ENCODE measurements around the gene STMP1.
"Not testable (repeated sequence)": the region's sequence is repeated elsewhere in the genome, so short reads cannot be mapped to it uniquely, and the experiment has no call there.

The STMP1 gene

DNA sequence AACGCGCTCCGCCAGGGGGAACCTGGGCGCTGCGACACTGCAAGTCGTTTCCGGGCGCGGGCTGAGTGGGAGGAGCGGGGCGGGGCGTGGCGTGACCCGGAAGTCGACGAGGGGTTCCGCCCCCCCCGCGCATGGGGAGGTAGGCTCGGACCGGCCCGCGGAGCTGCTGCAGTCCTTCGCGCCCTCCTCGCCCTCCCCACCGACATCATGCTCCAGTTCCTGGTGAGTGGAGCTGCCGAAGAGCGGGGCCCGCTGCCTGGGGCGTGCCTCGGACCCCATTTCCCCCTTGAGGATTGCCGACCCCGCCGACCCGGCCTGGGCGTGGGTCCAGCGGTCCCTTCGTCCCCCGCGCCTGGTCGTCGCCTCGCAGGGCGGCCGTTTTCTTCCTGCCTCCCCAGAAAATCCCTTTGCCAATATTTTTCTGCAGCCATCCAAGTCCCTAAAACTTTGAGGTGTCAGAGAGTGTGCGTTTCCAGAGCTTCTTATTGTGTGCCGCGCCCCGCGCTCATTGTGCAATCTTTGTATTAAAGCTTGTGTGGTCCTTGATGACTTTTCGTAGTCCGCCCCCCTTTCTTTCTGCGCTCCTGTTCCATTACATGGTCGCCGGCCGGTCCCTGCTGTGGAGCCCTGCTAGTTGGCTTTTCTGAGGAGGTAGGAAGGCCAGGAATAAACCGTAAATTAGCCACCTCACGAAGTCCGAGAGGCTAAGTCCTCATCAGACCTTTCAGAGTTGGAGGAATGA is at the start of gene STMP1:
TSS of gene STMP1 (plus strand) at position 142 of the 742 bp plus-strand sequence.
- Mint-ChIP-seq H3K27me3 (no peaks in the 10 kb centered on the region), H3K27ac (peak within 1 kb of the TSS; percentile 99), H3K4me1 (ENCODE audit: low read depth) (peaks cover 45% of the 10 kb centered on the region), H3K9me3 (no peaks in the 10 kb centered on the region), H3K4me3 (peak within 1 kb of the TSS; percentile 98), H3K36me3 (ENCODE audit: low read depth) (peaks cover 24% of the 10 kb centered on the region)
- DNase-seq: peak; percentile 99

DNA sequence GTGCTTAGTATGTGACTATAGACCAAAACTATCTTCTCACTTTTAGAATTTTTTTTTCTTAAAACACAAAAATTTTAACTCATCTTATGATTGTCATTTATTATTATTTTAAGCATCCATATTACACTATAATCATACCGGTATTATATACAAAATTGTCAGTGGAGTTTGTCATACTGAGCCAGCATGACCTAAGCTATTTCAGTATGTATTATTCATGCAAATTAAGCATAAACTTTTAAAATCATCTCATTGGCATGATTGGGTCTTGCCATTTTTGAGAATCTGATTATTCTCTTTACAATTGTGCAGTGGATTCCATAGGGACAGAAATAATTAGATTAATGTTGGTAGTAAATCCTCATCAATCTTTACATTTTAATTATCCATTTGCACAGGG is 46.2 kb upstream of the STMP1 start:
- DNase-seq: no peak
- no peaks in the 10 kb centered on the region for H3K27me3 Mint-ChIP-seq
- no peaks in the 10 kb centered on the region for H3K4me1 Mint-ChIP-seq (ENCODE audit: low read depth)
- H3K36me3 Mint-ChIP-seq (ENCODE audit: low read depth): peaks cover 89% of the 10 kb centered on the region
- no peaks in the 10 kb centered on the region for H3K9me3 Mint-ChIP-seq
- no peak overlapping the region for H3K4me3 Mint-ChIP-seq
- no peak overlapping the region for H3K27ac Mint-ChIP-seq

DNA sequence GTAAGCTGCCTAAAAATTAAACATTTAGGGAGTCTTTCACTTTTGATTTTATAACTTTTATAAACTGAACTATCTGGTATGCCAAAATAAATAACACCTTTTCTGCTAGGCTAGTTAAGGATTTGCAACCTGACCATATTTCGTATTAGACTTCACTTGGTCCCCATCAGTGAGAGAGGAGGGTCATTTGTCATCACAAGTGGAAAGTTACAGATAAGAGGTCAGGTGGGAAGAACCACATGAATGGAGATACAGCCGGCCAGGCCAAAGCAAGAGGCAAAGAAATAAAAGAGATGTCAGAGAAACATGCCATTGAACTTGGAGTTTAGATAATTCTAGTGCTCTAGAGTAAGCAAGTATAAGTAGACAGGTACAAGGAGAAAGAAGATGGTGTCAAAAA is 44.5 kb upstream of the STMP1 start:
- H3K4me1 Mint-ChIP-seq (ENCODE audit: low read depth): no peaks in the 10 kb centered on the region
- H3K4me3 Mint-ChIP-seq: no peak overlapping the region
- no peak for DNase-seq
- H3K27ac Mint-ChIP-seq: peak overlapping the region; percentile 45
- peaks cover 86% of the 10 kb centered on the region for H3K36me3 Mint-ChIP-seq (ENCODE audit: low read depth)
- H3K27me3 Mint-ChIP-seq: no peaks in the 10 kb centered on the region
- no peaks in the 10 kb centered on the region for H3K9me3 Mint-ChIP-seq

DNA sequence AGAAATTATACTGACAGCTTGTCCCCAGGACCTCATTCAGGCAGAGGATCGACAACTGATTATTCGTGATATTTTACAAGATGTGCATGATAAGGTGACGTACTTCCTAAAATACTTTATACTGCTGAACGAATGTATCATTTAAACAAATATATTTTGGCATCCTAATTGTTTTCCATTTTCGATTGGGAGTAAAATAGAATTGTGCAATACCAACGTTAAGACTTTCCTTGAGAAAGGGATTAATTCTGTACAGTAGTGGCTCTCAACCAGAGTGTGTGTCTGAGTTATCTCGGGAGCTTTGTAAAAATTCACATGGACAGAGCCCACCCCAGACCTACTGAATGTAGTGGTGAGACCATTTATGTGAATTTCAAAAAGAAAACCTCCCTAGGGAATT is 43.8 kb upstream of the STMP1 start:
- Mint-ChIP-seq H3K4me1 (ENCODE audit: low read depth) (no peaks in the 10 kb centered on the region), H3K27ac (no peak overlapping the region), H3K36me3 (ENCODE audit: low read depth) (peaks cover 85% of the 10 kb centered on the region), H3K4me3 (no peak overlapping the region), H3K9me3 (no peaks in the 10 kb centered on the region), H3K27me3 (no peaks in the 10 kb centered on the region)
- DNase-seq: no peak

DNA sequence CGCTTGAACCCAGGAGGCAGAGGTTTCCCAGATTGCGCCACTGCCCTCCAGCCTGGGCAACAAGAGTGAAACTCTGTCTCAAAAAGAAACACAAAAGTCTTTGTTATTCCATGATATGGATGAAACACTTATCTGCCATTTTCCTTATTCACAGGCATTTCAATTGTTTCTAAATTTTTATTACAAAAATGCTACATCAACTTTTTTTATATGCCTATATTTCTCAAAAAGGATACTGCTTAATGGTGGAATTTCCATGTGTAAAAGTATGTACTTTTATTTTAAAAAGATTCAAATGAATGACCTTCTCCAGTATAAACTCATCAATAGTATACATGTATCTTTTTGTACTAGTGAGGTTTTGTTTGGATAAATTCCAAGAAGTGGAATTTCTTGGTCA is 41.9 kb upstream of the STMP1 start:
- no peak overlapping the region for H3K27ac Mint-ChIP-seq
- no peak overlapping the region for H3K4me3 Mint-ChIP-seq
- H3K9me3 Mint-ChIP-seq: no peaks in the 10 kb centered on the region
- H3K27me3 Mint-ChIP-seq: no peaks in the 10 kb centered on the region
- no peak for DNase-seq
- peaks cover 90% of the 10 kb centered on the region for H3K36me3 Mint-ChIP-seq (ENCODE audit: low read depth)
- no peaks in the 10 kb centered on the region for H3K4me1 Mint-ChIP-seq (ENCODE audit: low read depth)

DNA sequence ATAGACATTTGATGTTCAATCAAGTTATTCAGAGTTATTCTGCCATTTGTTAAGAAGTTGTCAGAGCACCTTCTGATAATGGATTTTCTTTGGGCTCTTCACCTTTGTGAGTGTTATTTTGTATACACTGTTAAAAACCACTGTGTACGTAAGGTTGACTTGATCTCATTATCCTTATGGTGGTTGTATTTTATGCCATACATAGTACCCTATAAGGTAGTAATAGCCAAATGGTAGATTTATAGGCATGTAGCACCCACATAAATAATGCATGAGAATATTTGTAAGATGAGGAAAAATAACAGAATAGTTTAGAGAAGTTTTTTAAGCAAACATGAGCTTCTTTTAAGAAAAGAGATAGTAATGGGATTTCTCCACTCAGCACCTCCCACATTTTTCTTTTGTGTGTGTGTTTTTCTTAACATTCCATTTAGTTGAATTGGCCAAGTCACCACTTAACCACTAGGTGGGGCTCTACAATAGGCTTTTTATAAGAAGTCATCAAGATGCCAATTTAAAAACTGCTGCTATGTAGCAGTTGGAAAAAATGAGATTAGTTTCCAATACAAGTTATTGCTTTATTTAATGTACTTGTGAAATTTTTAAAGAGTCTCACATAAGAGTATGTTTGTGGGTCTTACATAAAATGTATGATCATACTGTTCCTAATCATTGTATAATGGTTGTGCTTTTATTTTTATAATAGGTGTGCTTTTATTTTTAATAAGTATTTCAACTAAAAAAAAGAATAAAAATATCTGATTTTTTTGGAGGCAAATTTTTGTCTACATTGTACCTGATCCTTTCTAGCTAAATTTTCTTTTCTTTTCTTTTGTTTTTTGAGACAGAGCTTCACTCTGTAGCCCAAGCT is 41.1 kb upstream of the STMP1 start:
- Mint-ChIP-seq H3K4me1 (ENCODE audit: low read depth) (no peaks in the 10 kb centered on the region), H3K27me3 (no peaks in the 10 kb centered on the region)

DNA sequence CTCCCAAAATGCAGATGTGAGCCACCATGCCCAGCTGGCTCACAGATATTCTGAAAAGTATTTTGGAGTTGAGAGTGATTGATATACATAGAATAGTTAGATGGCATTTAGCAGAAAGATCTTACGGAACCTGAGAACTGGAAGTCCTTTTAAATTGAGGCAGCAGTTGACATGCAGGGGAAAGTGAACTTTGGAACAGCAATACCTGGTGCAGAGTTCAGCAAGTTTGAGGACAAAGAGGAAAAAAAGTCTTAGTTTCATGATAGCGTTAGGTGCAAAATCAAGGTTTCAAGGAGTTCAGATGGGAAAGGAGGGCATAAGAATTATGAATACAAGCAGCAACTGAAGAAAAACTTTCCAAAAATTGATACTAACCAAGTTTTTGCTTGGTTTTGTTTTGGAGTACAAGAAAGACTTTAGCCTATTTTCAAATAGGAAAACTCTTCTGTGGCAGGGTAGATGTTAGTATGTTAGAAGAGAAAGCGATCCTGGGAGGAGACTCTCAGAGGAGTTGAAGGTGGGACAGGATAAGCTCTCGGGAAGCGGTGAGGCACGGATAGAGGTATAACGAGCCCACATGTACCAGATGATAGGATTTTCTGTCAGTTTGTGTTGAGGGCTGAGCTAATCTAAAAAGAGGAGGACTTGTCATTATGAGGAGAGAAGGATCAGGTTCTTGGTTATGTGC is 28.0 kb upstream of the STMP1 start:
- no peak overlapping the region for H3K4me3 Mint-ChIP-seq
- no peaks in the 10 kb centered on the region for H3K4me1 Mint-ChIP-seq (ENCODE audit: low read depth)
- H3K9me3 Mint-ChIP-seq: no peaks in the 10 kb centered on the region
- H3K36me3 Mint-ChIP-seq (ENCODE audit: low read depth): peaks cover 89% of the 10 kb centered on the region
- no peak overlapping the region for H3K27ac Mint-ChIP-seq
- no peak for DNase-seq
- no peaks in the 10 kb centered on the region for H3K27me3 Mint-ChIP-seq

More for the DNA sequence above, 41.1 kb upstream of the STMP1 start:
- DNase-seq: no peak
- Mint-ChIP-seq H3K9me3 (no peaks in the 10 kb centered on the region), H3K36me3 (ENCODE audit: low read depth) (peaks cover 90% of the 10 kb centered on the region), H3K4me3 (no peak overlapping the region), H3K27ac (no peak overlapping the region)

DNA sequence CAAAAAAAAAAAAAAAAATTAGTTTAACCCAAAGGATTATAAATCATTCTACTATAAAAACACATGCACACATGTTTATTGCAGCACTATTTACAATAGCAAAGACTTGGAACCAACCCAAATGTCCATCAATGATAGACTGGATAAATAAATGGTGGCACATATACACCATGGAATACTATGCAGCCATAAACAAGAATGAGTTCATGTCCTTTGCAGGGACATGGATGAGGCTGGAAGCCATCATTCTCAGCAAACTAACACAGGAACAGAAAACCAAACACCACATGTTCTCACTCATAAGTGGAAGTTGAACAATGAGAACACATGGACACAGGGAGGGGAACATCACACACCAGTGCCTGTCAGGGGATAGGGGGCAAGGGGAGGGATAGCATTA is 22.6 kb upstream of the STMP1 start:
- not testable (repeated sequence) for H3K9me3 Mint-ChIP-seq; H3K27me3 Mint-ChIP-seq; DNase-seq; H3K4me3 Mint-ChIP-seq; H3K4me1 Mint-ChIP-seq (ENCODE audit: low read depth)
- Mint-ChIP-seq H3K36me3 (ENCODE audit: low read depth) (peaks cover 90% of the 10 kb centered on the region), H3K27ac (peak overlapping the region; percentile 59)

DNA sequence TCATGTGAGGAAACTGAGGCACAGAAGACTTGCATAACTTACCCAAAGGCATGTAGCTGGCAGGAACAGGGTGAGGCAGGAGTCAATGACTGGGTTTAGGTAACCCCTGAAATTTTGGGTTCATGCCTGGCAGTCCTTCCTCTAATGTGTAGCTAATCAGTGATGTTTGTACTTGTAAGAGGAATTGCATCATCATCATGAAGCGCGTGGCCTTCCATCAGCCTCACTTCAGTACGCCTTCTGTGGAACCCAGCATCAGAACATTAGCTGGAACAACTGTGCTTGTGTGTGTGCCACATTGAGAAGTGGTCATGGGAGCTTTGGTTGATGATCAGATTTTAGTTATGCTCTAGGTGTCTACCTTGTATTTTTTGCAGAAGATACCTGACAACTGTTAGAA is 18.2 kb upstream of the STMP1 start:
- Mint-ChIP-seq H3K9me3 (no peaks in the 10 kb centered on the region), H3K27me3 (no peaks in the 10 kb centered on the region), H3K27ac (peak overlapping the region; percentile 62), H3K4me1 (ENCODE audit: low read depth) (no peaks in the 10 kb centered on the region), H3K36me3 (ENCODE audit: low read depth) (peaks cover 93% of the 10 kb centered on the region), H3K4me3 (no peak overlapping the region)
- no peak for DNase-seq

DNA sequence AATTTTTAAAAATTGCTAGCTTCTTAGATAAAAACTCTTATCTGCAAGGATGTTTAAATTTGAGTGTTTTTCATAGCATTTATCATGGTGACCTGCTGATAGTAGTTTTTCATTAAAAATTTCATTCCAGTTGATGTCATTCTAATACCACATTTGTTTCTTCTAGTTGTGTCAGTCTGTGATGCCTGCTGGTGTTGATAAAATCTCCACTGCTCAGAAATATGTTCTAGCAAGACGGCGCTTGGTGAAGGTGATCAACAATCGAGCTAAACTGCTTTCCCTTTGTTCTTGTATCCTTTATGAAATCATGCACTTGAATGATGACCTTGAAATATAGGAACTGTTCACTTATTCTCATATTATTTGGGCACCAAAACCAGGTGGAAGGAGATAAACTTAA is 17.6 kb upstream of the STMP1 start:
- Mint-ChIP-seq H3K4me3 (no peak overlapping the region), H3K27me3 (no peaks in the 10 kb centered on the region), H3K27ac (peak overlapping the region; percentile 26), H3K4me1 (ENCODE audit: low read depth) (no peaks in the 10 kb centered on the region), H3K9me3 (no peaks in the 10 kb centered on the region), H3K36me3 (ENCODE audit: low read depth) (peaks cover 92% of the 10 kb centered on the region)
- DNase-seq: no peak

DNA sequence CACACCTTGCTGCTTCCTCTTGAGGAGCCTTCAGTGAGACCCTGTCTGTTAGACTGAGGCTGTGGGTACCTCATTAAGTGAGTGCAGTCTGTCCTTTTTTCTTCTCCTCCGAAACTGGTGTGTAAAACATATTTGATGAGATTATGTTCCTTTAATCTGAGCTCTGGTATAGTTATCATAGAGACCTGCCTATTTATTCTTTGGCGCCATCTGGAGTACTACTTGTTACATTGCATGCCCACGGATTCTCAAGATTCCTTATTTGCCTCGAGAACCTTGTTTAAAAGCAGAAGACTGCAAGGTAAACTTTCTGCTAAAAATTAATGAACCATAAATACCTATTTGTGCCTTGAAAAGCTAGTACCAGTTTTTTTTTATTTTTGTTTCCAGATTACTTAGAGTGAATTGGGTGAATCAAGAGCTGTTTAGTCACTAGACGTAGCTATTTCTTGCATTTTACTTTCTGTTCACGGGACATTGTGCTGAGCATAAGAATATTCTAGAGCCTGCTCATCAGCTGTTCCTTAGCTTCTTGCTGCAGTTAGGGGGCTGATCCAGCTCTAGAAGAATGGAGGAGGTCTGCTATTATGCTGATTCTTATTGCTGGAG is 16.9 kb upstream of the STMP1 start:
- H3K4me1 Mint-ChIP-seq (ENCODE audit: low read depth): no peaks in the 10 kb centered on the region
- H3K27me3 Mint-ChIP-seq: no peaks in the 10 kb centered on the region
- no peak overlapping the region for H3K4me3 Mint-ChIP-seq
- DNase-seq: no peak
- no peaks in the 10 kb centered on the region for H3K9me3 Mint-ChIP-seq
- no peak overlapping the region for H3K27ac Mint-ChIP-seq
- peaks cover 92% of the 10 kb centered on the region for H3K36me3 Mint-ChIP-seq (ENCODE audit: low read depth)

DNA sequence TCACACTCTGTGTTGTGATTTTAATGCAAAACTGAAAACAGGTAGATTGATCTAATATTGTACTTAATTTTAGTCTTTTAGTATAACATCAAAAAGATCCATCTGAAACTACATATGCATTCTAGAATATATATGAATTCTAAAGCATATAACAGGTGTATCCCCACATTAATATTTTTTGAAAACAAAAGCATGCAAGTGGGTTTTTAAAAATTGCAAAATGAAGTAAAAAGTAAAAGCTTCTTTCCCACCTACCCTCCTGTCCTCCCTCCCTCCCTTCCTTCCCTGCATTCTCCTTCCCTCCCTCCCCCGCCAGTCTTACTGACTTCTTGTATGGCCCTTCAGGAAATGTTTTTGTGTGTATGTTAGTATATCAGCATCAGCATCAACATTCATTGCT is 14.6 kb upstream of the STMP1 start:
- Mint-ChIP-seq H3K36me3 (ENCODE audit: low read depth) (peaks cover 84% of the 10 kb centered on the region), H3K27ac (no peak overlapping the region), H3K27me3 (no peaks in the 10 kb centered on the region), H3K4me3 (no peak overlapping the region), H3K4me1 (ENCODE audit: low read depth) (no peaks in the 10 kb centered on the region), H3K9me3 (no peaks in the 10 kb centered on the region)
- DNase-seq: no peak

DNA sequence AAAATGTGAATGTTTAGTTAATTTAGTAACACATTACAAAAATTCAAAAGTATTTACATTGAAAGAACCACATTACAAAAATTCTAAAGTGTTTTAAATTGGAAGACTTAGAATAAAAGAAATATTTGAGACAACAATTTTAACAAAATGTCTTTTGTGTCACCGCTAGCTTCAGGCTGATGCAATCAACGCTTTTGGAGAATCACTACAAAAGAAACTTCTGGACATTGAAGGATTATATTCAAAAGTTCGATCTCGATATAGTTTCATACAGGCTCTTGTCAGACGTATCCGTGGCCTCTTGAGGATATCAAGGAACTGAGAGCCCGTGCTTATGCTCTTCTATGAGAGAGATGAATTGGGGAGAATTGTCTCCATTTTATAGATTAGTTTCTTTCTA is 14.1 kb upstream of the STMP1 start:
- no peak overlapping the region for H3K27ac Mint-ChIP-seq

DNA sequence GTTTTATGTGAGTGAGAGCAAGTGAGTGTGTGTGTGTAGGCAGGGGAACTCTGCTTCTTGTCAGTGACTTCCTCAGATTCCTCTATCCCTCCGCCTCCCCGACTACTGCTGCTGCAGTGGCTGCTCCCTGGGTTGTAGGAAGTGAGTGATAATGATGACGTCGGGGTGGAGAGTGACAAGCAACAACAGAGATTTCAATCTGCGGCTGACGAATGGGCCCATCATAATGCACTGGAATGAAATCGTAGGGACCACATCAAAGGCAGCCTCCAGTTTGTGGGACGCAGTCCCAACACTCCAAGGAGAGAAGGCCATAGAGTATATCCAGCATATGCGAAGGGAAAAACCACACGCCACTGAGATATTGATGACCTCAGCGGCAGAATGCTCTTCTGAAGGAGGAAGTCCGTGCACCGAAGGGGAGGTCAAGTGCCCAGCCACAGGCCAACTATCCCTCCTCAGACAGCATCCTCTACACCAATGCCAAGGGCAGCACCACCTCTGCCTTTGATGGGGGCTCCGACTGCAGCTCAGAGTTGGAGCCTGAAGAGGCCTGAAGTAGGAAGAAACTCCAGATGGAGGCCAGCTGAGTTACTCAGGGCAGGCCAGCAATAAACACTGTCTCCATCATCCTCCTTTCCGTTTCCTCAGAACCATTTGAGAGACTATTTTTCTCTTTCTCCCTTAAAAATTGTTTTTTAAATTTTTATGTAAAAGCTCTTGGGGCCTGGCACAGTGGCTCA is 11.3 kb upstream of the STMP1 start:
- peak overlapping the region; percentile 47 for H3K27ac Mint-ChIP-seq

More for the DNA sequence above, 14.1 kb upstream of the STMP1 start:
- H3K27me3 Mint-ChIP-seq: no peaks in the 10 kb centered on the region
- no peaks in the 10 kb centered on the region for H3K9me3 Mint-ChIP-seq
- DNase-seq: no peak
- H3K36me3 Mint-ChIP-seq (ENCODE audit: low read depth): peaks cover 80% of the 10 kb centered on the region
- H3K4me1 Mint-ChIP-seq (ENCODE audit: low read depth): no peaks in the 10 kb centered on the region
- H3K4me3 Mint-ChIP-seq: no peak overlapping the region

More for the DNA sequence above, 11.3 kb upstream of the STMP1 start:
- DNase-seq: no peak
- Mint-ChIP-seq H3K27me3 (no peaks in the 10 kb centered on the region), H3K36me3 (ENCODE audit: low read depth) (peaks cover 53% of the 10 kb centered on the region), H3K4me3 (no peak overlapping the region), H3K9me3 (no peaks in the 10 kb centered on the region), H3K4me1 (ENCODE audit: low read depth) (no peaks in the 10 kb centered on the region)
